ENCODE measurements around the gene INAFM2.

Gene INAFM2

DNA sequence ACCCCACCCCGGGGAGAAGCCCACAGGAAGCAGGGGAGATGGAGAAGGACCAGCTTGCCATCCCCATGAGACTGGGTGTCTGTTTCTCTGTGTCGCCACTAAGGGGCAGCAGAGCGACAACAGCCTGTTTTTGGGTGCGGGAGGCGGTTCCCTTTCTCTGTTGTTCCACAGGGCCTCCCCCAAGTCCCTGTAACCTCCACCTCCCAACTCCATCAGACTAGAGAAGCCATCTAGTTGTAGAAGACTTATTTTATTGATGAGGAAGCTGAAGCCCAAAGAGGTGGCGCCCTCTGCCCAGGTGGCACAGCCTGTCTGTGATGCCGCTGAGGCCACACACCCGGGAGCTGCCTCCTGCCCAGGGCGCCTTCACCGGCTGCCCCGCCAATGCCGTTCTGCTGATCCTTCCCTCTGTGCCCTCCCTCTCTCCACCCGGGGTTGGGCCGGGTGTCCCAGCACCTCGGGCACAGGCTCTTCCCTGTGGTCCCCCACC lies 21.2 kb downstream of the INAFM2 start:
- peak; percentile 61 for DNase-seq (ENCODE audit: low spot score)

DNA sequence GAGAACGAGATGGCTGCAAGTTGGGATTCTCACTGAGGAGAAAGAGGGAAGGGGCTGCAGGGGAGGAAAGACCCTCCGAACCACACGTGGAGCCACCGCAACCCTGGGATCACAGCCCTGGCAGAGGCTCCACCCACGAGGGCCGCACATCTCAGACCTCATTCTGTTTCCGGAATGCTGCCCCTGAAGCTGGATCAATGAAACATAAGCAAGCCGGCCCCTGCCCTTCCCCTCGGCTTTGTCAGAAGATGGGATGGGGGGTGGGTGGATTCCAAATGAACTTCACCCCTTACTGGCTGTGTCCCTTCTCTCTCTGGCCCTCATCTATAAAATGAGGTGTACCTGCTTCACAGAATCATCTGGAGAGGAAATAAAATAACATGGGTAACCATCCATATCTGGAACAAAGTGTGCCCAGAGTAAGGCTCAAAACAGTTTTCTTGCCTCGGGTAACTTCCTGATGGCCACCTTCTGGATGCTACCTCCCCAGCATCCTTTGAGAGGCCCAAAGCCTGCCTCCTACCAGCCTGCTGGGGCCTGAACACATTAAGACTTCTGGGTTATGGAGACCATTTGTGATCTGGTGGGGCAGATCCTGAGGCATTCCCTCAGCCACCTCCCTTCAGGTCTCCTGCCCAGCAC lies 21.9 kb downstream of the INAFM2 start:
- DNase-seq (ENCODE audit: low spot score) = no peak

DNA sequence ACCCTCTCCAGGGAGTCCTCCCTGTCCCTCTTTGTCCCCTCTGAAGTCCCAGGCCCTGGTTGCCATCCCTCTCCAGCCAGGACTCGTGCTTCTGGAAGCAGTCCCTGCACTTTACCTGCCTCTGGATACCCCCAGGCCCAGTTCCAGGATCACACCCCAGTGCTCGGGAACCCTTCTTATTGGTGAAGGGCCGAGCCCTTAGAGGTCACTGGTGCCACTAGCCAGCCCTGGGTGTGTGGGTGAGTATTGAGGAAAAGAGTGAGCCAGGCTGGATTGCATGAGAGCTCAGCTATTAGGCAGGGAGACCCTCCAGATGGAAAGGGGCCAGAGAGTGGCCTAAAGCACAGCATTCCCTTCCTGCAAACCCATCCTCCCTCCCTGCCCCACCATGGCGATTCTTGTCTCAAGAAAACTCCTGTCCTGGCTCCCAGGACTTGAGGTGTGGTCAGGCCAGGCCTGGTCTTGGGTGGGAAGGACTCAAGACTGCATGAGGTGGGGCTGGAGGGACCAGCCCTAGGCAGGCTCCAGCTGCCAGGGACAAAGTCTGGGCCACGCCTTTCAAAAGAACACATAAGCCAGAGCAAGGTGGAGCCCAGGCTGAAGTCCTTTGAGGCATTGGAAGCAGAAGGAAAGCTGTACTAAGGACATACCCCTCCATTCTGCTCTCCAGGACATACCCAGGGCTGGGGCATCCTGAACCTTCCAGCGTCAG lies 22.5 kb downstream of the INAFM2 start:
- peak; percentile 84 for DNase-seq (ENCODE audit: low spot score)

DNA sequence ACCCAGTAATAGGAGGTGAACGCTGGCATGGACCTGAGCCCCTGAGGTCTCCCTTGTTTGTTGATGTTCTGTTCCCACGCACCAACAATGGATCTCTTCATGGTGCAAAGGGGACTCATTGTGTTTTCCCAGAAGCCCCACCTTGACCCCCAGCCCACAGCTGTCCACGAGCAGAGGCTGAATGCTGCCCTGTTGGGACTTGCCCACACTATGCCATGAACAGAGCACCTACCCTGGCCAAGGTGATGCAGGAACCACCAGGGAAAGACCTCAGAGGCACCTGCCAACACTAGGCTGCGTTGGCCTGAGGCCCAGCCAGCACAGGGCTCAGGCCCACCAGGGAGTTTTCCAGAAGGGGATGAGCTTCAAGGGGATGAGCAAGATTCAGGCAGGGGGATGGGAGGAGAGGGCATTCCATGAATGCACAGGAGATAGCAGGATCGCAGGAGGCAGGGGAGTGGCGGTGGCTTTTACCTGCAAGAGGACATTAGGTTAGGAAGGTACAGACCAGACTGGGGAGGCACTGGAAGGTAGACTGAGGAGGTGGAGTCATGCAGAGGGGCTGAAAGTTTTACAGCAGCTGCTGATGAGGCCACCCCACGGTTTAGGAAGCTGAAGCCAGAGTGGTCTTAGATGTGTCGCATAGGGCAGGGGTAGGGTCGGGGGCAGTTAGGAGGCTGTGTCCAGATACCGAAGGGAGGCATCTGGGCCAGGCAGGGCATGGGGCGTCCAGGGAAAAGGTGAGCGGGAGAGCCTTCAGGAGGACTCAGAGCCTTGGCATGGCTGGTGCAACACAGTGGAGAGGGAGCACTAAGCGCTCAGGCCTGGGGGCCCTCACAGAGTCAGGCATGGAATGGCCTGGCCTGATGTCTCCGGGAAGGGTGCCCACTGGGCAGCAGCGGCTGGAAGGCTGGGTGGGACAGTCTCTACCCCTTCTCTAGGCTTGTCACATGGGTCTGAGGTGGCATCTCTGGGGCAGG lies 23.4 kb downstream of the INAFM2 start:
- no peak for DNase-seq (ENCODE audit: low spot score)

DNA sequence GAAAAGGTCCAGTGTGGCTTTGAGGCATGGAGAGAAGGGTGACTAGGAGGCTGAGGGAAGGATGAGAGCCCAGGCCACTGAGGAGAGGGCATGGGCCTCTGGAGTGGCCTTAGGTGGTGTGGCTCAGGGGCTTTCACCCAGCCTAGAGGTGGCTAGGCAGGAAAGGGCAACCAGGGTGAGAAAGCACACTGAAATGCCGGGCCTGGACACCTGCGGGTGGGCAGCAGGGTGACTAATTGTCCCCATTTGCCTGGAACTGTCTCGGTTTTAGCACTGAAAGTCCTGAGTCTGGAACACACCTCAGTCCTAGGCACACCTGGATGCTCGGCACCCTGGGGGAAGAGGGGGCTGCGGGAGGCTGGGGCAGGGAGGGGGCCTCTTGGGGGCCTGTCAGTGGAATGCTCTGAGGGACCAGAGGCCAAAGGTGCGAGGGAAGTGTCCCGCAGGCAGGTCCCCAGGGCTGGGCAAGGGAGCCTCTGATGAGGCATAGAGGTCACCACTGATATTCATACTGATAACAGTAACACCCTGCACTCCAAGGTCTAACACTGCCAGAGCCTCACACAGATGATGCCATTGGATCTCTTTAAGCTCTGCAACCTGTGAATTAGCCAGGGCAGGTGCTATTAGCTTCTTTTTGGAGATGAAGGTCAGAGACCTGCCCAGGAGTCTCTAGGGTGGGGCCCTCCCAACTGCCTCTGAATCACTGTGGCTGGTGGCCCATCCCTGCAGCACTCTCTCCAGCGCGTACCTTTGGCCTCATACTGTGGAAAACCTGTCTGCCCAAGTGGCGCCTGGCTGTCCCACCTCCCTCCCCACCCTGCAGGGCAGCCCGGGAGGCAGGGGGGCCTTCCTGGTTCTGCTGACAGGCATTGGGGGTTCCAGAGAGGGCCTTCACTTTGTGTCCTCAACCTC lies 24.3 kb downstream of the INAFM2 start:
- peak; percentile 82 for DNase-seq (ENCODE audit: low spot score)

DNA sequence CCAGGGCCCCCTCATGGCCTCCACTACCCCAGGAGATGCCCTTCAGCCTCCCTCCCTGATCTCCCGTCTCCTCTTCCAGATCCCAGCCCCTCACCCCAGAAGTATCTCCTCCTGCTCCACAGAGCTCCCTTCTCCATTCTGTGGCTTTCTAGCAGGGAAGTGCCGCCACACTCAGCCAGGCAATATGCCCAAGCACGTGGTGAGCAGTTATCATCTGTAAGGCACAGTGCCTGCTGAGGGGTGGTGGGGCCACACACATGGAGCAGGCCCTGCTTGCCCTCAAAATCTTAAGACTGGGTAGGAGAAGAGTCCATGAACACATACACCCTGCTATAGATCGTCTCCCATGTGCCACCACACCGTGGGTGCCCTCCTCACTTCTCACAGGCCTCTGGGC lies 25.0 kb downstream of the INAFM2 start:
- DNase-seq (ENCODE audit: low spot score) = no peak

DNA sequence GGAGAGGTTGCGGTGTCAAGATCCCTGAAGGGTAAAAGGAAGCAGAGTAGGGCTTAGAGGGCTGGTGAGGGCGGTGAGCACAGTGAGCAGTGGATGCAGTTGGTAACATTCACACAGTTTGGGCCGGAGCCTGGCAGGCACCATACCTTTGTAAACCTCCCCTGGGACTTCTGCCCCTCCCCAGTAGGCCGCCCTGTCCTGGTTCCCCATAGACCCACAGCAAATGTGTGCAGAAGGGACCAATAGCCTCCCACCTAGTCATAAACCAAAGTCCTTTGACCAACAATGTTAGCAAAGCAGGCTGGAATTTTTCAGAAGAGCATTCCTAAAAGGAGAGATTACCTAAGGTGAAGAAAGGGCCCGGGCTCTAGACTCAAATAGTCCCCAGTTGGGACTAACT lies 25.7 kb downstream of the INAFM2 start:
- DNase-seq (ENCODE audit: low spot score) = no peak

DNA sequence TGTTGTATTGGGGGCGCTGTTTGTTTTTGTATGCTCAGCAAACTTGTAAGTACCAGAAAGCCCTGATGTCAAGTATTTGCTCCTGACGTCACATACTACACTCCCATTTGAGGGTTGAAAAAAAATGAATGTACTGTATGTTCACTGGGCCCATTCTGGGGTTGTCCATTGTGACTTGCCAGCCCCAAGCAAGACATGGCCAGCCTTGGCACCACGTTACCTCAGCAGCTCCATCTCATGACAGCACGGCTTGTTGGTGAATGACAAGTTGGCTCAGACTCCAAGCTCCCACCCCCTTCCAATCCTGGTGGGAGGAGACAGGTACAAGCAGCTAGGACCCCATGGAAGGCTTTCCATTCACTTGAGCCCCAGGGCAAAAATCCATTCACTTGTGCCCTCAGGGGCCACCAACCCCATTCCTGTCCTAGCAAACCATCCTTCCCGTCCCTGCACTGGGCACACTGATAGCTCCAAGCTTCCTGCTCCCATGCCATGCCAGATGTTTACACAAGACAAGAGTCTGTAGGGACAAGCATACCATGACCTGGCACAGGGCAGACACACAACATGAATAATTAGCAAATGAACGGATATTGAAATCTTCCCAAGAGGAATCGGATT lies 28.9 kb downstream of the INAFM2 start:
- no peak for DNase-seq (ENCODE audit: low spot score)

DNA sequence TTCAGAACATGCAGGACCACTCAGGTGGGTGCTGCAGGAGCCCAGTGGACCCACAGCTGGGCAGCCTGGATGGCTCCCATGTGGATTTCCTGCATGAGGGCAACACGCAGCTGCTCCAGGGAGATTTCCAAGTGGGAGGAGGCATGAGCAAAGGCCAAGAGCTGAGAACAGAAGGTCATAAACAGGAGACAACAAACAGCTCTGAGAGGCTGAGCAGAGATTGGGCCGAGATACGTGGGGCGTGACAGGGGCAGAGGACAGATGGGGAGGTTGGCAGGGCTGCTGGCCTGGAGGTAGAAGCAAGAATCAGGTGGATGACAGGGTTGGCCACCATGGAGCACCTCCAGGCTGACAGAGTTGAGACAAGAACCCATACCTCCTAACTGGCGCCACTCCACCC lies 30.2 kb downstream of the INAFM2 start:
- no peak for DNase-seq (ENCODE audit: low spot score)

DNA sequence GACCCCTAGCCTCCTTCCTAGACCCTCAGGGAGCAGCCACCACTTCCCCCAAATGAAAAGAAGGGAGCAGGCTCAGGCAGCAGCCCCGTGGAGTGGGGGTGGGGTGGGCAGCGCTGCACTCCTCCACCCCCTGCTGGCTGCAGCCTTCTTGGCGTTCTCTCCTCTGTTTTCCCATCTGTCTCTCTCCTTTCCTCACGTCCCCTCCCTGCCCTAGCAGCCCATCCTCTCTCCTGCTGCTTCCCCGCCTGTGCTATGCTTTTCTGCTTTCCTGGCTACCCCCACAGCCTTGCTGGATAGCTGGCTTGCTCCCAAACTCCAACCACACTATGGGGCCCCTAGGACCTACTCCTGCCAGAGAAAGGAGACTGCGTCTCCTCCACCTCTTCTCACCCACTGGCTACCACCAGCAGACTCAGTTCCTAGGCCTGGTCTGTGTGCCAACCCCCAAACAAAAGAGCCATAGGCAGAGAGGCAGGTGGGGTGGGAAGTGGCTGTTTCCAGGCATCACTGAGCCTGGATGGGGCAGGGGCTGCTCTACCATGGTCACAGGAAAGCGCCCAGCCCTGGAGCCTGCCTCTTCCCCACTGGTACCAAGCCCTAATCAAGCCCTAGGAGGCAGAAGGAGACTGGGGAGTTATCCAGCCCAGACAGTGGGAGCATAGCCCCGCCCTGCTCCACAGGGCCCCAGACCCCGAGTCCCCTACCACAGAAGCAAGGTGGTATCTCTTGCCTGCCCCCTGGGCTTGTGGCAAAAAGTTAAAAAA lies 31.1 kb downstream of the INAFM2 start:
- no peak for DNase-seq (ENCODE audit: low spot score)

DNA sequence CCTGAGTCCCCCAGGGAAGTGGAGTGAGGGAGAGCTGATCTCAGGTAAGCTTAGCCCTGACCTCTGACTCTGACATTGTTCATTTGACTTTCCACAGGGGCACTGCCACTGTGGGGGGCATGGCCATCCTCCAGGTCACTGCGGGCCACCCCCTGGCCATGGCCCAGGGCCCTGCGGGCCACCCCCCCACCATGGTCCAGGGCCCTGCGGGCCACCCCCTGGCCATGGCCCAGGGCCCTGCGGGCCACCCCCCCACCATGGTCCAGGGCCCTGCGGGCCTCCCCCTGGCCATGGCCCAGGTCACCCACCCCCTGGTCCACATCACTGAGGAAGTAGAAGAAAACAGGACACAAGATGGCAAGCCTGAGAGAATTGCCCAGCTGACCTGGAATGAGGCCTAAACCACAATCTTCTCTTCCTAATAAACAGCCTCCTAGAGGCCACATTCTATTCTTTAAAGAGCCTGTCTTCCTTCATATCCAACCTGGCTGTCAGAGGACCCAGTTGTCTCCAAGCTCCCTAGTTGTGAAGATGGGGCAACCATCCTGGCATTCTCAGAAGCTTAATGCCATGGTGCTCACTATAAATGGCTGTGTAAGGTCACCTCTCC lies 32.6 kb downstream of the INAFM2 start:
- DNase-seq (ENCODE audit: low spot score) = no peak

DNA sequence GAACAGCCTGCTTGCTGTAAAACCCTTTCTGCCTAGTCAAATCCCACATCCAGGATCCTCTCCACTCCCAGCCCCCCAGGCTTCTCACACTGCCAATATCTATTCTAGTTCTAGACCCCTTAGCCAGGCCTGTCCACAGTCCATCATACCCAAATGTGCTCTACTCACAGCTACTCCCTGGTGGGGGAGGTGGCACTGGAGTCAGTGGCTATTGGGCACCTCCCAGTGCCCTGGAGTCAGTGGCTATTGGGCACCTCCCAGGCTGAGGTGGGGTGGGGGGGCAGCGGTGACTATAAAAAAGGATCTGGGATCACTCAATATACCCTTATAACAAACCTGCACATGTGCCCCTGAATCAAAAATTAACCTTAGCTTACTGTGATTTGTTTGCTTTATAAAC lies 33.8 kb downstream of the INAFM2 start:
- DNase-seq (ENCODE audit: low spot score) = no peak

DNA sequence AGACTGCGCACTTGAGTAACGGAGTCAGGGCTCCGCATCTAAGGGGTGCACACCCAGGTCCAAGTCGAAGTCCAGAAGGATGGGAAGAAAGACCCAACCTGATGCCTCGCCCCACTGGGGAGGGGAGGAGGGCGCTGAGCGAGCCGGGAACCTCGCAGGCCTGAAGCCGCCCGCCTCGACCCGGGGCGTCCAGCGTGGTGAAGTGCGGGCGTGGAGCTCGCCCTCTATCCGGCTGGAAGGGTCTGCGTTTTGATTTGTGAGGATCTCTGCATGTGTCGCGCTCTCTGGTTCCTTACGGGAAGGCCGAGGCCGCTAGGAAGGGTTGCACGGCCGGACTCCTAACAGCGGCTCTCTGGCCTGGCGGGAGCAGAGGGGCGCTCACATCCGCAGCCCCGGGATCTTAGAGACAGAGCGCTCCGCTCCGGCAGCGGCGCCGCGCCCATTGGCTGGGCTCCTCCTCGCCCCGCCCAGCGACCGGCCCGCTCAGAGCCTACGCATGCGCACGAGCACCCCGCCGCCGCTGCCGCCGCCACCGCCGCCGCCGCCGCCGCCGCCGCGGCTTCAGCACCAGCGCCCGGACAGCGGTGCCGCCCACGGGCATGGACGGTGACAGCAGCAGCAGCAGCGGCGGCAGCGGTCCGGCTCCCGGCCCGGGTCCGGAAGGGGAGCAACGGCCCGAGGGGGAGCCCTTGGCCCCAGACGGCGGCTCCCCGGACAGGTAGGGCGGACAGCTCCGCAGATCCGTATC lies 34.4 kb downstream of the INAFM2 start, which contains the start of gene DISP2:
Gene DISP2 (plus strand): TSS at position 497 of the 748 bp plus-strand sequence. CDS start 103 bp downstream, at position 600.
- DNase-seq (ENCODE audit: low spot score) = peak; percentile 96

DNA sequence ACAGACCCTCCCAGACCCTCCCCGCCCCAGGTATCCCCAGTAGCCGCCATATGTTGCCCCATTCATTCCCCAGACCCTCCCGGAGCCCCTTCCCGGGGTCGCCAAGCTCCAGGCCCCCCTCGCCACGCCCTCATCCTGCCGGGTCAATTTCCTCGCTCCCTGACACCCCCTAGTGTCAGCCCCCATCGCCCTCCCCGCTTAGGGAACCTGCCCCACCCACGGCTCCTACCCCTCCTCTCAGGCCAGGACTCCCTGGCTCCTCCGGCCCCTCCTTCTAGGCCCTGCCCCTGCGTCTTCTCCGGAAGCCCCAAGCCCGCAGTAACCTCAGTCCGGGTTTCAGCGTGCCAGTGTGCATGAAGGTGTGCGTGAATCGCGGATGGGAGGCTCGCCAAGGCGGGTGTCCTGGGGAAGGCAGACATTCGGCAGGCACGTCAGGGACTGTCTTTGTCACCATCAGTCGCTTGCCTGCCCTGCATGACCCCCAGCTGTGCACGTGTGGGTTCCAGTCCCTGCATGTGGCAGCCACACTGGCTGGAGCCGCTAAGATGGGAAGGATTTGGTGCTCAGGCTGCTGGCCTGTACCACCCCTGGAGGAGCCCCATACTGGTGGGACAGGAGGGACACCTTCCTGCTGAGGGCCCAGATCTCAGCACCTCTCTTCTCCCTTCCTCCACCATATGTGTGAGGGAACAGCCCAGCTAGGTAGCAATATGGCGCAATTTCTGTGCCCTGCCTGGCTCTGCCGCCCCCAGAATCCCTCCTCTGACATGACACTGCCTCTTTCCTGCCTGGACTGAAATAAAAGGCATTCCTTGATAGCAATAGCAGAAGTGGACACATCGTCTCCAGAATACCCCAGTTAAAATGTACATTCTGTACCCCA lies 35.2 kb downstream of the INAFM2 start:
- no peak for DNase-seq (ENCODE audit: low spot score)

DNA sequence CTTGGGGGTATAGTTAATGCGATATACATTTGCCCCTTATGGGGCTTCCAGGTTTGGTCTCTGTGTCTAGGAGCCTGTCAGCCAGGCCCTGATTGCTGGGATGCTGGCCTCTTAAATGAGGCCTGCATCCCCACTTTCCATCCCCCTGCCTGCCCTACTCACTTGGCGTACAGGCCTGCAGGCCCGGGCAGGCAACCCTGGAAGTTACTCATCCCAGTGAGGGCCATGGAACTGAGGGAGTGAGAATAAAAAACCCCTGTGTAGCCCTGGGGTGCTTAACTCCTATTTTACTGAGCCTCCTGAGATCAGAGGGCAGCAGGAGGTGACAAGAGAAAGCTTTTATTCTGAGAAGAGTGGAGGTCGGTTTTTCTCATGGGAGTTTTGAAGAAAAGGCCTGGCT lies 36.5 kb downstream of the INAFM2 start:
- DNase-seq (ENCODE audit: low spot score) = no peak

DNA sequence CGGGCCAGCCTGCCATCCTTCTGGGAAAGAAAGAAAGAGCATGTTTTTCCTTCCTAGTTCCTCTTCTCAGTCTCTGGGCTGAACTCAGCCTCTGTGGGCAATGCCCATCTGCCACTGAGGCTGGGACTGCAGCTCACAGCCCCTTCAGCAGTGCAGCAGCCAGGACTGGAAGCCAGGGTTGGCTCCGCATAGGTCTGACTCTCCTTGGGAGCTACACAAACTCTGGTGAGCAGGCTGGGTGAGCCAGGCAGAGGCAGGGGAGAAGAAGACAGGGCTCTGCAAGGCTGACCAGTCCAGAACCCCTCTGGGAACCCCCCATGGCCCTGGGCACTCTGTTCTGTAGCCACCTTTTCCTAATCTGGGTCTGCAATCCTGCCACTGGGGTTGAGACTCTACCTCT lies 38.1 kb downstream of the INAFM2 start:
- no peak for DNase-seq (ENCODE audit: low spot score)

DNA sequence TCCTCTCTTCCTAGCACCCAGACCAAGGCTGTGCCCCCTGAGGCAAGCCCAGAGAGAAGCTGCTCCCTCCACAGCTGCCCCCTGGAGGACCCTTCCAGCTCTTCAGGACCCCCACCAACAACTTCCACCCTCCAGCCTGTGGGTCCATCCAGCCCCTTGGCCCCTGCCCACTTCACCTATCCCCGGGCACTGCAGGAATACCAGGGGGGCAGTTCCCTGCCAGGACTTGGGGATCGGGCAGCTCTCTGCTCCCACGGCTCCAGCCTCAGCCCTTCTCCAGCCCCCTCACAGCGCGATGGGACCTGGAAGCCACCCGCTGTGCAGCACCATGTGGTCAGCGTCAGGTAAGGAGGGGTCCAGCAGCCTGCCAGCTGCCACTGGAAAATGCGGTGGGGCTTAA lies 40.1 kb downstream of the INAFM2 start:
- no peak for DNase-seq (ENCODE audit: low spot score)

DNA sequence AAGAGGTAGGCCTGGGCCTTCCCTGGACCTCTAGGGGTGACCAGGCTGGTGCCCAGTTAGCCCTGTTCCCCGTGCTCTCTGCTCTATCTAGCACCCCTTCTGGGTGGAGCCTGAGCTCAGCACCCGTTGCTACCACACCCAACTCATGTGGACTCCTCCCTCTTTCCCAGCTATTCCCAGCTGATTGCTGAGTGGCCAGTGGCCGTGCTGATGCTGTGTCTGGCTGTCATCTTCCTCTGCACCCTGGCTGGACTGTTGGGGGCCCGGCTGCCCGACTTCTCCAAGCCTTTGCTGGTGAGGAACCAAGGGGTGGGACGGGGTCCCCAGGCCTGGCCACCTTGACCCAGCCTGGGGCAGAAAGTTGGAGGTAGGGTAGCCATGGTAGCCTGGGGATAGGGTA lies 40.8 kb downstream of the INAFM2 start:
- no peak for DNase-seq (ENCODE audit: low spot score)
